ENCODE measurements around the gene PRPS2. TPM values are rescaled to one million over a fixed set of nuclear protein-coding genes. Genes with fewer than 3 reads are reported as not detected.

PRPS2 gene
- 6.2 TPM for total RNA-seq (ENCODE audit: unreplicated experiment)
- long read RNA-seq, partial matches to known transcripts = 0 of 4 reads
- long read RNA-seq, other reads (novel, unspliced or antisense) = 1 of 4 reads

DNA sequence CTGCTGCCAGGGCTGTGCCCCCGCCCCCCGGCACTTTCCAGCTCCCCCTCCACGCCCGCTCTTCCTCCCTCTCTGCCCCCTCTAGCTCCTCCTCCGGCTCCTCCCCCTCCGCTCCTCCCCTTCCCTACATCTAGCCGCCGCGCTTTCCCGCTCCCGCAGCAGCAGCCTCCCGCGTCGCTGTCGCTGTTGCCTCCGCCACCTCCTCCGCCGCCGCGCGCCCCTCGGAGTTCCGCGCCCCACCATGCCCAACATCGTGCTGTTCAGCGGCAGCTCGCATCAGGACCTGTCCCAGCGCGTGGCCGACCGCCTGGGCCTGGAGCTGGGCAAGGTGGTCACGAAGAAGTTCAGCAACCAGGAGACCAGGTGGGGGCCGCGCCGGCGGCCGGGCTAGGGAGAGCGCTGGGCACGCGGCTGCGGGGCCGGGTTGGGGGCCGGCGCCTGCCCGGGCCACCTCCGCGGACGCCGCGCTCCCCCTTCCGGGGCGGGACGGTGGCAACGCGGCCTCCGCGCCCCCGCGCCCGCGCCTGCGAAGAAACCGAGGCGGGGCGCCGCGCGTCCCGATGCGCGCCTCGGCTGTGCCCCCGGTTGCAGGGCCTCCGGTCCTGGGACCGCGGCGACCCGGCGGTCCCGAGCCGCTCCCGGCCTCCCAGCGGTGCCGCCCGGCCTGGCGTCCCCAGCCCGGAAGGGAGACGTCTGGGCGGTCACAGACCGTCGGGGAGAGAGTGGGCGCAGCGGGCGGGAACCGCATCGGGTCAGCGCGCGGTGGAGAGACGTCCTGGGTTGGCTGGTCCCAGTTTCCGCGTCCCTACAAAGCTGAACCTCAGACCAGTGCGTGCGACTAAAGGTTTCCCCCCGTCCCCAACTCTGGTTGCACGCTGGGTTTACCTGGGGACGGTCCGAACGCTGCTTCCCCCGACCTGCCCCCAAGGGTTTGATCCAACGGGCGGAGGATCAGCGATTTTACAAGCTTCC lies at the start of gene PRPS2:
TSS of gene PRPS2 (plus strand) at position 156 of the 972 bp plus-strand sequence. CDS start at position 242, 86 bp downstream.
- Mint-ChIP-seq H3K36me3 (ENCODE audit: low read depth, unreplicated experiment) (no peaks in the 10 kb centered on the region), H3K4me1 (ENCODE audit: unreplicated experiment) (peaks cover 4% of the 10 kb centered on the region), H3K27me3 (ENCODE audit: unreplicated experiment) (no peaks in the 10 kb centered on the region), H3K4me3 (ENCODE audit: unreplicated experiment) (peak within 1 kb of the TSS; percentile 89), H3K9me3 (ENCODE audit: unreplicated experiment) (no peaks in the 10 kb centered on the region), H3K27ac (ENCODE audit: unreplicated experiment) (no peak within 1 kb of the TSS)
- TF ChIP-seq, protein P1, sequence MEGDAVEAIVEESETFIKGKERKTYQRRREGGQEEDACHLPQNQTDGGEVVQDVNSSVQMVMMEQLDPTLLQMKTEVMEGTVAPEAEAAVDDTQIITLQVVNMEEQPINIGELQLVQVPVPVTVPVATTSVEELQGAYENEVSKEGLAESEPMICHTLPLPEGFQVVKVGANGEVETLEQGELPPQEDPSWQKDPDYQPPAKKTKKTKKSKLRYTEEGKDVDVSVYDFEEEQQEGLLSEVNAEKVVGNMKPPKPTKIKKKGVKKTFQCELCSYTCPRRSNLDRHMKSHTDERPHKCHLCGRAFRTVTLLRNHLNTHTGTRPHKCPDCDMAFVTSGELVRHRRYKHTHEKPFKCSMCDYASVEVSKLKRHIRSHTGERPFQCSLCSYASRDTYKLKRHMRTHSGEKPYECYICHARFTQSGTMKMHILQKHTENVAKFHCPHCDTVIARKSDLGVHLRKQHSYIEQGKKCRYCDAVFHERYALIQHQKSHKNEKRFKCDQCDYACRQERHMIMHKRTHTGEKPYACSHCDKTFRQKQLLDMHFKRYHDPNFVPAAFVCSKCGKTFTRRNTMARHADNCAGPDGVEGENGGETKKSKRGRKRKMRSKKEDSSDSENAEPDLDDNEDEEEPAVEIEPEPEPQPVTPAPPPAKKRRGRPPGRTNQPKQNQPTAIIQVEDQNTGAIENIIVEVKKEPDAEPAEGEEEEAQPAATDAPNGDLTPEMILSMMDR (IDR thresholded peaks at IDR 0.05; ENCODE audit: unreplicated experiment) = no peak
- DNase-seq (ENCODE audit: low spot score) = peak; percentile 38

DNA sequence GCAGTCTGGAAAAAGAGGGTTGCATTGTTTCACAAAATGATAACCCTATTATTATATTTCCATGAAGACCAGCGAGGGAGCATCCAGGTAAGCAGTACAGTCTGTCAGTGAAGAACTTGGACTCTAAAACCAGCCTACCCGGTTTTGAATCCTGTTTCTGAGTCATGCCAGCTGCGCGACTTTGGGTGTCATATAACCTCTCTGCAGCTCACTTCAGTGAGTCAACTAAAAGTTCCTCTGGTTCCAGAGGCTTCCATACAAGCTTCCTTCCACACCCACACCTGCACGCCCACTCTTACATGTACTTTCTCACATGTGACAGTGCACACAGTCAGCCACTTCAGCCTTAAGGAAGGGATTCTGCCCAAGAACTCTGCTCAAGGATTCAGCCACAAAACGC lies 49.8 kb upstream of the PRPS2 start:
- Mint-ChIP-seq H3K4me3 (ENCODE audit: unreplicated experiment) (no peak overlapping the region), H3K36me3 (ENCODE audit: low read depth, unreplicated experiment) (no peaks in the 10 kb centered on the region), H3K27ac (ENCODE audit: unreplicated experiment) (no peak overlapping the region), H3K9me3 (ENCODE audit: unreplicated experiment) (no peaks in the 10 kb centered on the region), H3K27me3 (ENCODE audit: unreplicated experiment) (no peaks in the 10 kb centered on the region), H3K4me1 (ENCODE audit: unreplicated experiment) (no peaks in the 10 kb centered on the region)
- TF ChIP-seq, protein P1 (IDR thresholded peaks at IDR 0.05; ENCODE audit: unreplicated experiment) = no peak
- no peak for DNase-seq (ENCODE audit: low spot score)

DNA sequence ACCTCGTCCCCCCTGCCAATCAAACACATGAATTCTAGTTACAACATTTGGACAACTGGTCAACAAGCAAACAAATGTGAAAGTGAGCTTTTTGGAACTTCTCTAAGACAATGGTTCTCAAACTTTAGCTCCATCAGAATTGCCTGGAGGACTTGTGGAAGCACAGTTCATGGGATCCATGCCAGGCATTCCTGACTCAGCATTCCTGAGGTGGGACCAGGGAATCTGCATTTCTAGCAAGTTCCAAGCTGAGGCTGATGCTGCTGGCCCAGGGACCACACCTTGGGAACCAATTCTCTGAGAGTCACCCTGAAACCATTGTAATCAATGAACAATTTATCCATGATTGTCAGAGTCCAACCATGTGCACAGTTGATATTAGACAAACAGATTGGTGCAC lies 43.8 kb upstream of the PRPS2 start:
- no peak overlapping the region for H3K27ac Mint-ChIP-seq (ENCODE audit: unreplicated experiment)
- H3K9me3 Mint-ChIP-seq (ENCODE audit: unreplicated experiment) = no peaks in the 10 kb centered on the region
- no peak overlapping the region for H3K4me3 Mint-ChIP-seq (ENCODE audit: unreplicated experiment)
- no peak for DNase-seq (ENCODE audit: low spot score)
- no peaks in the 10 kb centered on the region for H3K27me3 Mint-ChIP-seq (ENCODE audit: unreplicated experiment)
- TF ChIP-seq, protein P1 (IDR thresholded peaks at IDR 0.05; ENCODE audit: unreplicated experiment) = no peak
- no peaks in the 10 kb centered on the region for H3K4me1 Mint-ChIP-seq (ENCODE audit: unreplicated experiment)
- no peaks in the 10 kb centered on the region for H3K36me3 Mint-ChIP-seq (ENCODE audit: low read depth, unreplicated experiment)

DNA sequence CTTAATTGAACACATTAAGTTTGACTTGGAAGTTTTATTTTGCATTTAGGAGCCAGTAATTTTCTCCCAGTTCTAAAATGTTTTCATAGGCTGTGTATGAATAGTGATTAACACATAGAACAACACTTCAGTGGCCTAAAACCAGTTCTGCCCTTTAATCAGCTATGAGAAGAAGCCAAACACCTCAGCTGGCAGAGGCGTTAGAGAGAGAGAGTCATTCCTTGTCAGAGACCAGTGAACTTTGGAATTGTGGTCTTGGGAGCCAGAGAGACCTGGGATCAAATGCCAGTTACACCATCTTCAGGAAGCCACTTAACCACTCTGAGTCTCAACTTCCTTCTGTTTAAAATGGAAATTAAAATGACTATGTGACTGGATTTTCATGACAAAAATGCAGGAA lies 39.3 kb upstream of the PRPS2 start:
- Mint-ChIP-seq H3K4me1 (ENCODE audit: unreplicated experiment) (no peaks in the 10 kb centered on the region), H3K36me3 (ENCODE audit: low read depth, unreplicated experiment) (no peaks in the 10 kb centered on the region), H3K27me3 (ENCODE audit: unreplicated experiment) (no peaks in the 10 kb centered on the region), H3K9me3 (ENCODE audit: unreplicated experiment) (no peaks in the 10 kb centered on the region), H3K27ac (ENCODE audit: unreplicated experiment) (no peak overlapping the region), H3K4me3 (ENCODE audit: unreplicated experiment) (no peak overlapping the region)
- TF ChIP-seq, protein P1 (IDR thresholded peaks at IDR 0.05; ENCODE audit: unreplicated experiment) = no peak
- DNase-seq (ENCODE audit: low spot score) = no peak

DNA sequence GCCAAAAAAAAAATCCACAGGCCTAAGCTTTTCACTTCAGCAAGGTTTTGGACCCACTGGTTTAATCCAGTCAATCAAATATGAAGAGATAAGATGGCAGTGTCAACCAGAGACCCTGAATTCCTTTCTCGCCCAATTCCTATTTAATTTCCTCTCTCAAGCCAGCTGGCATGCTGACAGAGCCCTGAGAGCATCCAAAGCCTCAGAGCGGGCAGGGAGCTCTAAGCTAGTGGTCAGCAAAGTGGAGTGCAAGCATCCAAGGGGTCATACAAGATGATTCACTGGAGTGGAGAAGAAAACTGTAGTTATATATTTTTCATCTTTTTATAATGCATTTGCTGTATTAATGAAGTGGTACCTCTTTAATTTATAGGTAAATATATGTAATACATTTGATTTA lies 37.8 kb upstream of the PRPS2 start:
- Mint-ChIP-seq H3K36me3 (ENCODE audit: low read depth, unreplicated experiment) (no peaks in the 10 kb centered on the region), H3K27me3 (ENCODE audit: unreplicated experiment) (no peaks in the 10 kb centered on the region), H3K27ac (ENCODE audit: unreplicated experiment) (no peak overlapping the region), H3K9me3 (ENCODE audit: unreplicated experiment) (no peaks in the 10 kb centered on the region), H3K4me1 (ENCODE audit: unreplicated experiment) (no peaks in the 10 kb centered on the region), H3K4me3 (ENCODE audit: unreplicated experiment) (no peak overlapping the region)
- DNase-seq (ENCODE audit: low spot score) = no peak
- TF ChIP-seq, protein P1 (IDR thresholded peaks at IDR 0.05; ENCODE audit: unreplicated experiment) = no peak
